ES-I3 (cell line): ENCODE measurements around the gene IL5RA.

ENCODE experiments used
- H3K36me3 ChIP-seq: 2 replicates; pipeline ENCODE4 v1.6.1; 2013; ENCODE audit warnings: mild to moderate bottlenecking, low read length, control low read depth, moderate library complexity; ENCODE audit not compliant: insufficient read depth
- H3K4me1 ChIP-seq: 2 replicates; pipeline ENCODE4 v1.6.1; 2013; ENCODE audit warnings: mild to moderate bottlenecking, control low read depth, low read length; ENCODE audit not compliant: insufficient read depth
- H3K9ac ChIP-seq: 2 replicates; pipeline ENCODE4 v1.6.1; 2013; ENCODE audit warnings: low read depth, mild to moderate bottlenecking, low read length, moderate library complexity
- H3K9me3 ChIP-seq: 2 replicates; pipeline ENCODE4 v1.6.1; 2013; ENCODE audit warnings: mild to moderate bottlenecking, low read length, moderate library complexity; ENCODE audit not compliant: control insufficient read depth, insufficient read depth

The IL5RA gene

DNA sequence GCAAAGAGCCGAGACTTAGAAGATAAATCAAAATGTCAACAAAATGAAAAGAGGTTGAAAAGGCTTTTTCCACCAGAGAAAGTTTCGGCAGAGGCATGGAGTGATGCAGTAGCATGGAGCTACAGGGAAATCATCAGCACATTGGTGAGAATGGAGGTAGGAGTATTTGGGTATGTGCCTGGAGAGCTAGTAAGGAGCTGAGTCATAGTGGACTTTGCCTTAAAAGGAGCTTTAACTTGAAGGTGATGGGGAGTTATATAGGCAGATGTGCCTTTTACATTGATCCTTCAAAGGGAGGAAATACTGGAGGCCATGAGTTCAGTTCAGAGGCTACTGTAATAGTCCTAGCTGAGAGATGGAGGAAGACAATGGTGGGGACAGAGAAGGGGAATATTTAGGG lies 44.3 kb downstream of the IL5RA start:
- H3K9ac ChIP-seq: no peak overlapping the region
- no peaks in the 10 kb centered on the region for H3K36me3 ChIP-seq
- H3K4me1 ChIP-seq: no peaks in the 10 kb centered on the region
- no peaks in the 10 kb centered on the region for H3K9me3 ChIP-seq

DNA sequence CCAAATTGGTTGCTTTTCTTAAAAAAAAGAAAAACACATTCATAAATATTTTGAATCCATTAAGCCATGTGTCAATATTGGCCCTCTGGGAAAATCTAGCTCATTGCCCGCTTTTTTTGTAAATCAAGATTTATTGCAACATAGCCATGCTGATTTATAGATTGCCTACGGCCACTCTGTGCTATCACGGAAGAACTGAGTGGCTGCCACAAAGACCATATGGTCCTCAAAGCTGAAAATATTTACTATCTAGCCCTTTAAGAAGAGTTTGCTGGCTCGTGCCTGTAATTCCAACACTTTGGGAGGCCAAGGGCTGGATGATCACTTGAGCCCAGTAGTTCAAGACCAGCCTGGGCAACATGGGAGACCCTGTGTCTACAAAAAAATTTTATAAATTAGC lies 45.9 kb downstream of the IL5RA start:
- H3K9me3 ChIP-seq: no peaks in the 10 kb centered on the region
- no peaks in the 10 kb centered on the region for H3K36me3 ChIP-seq
- peaks cover 3% of the 10 kb centered on the region; the same call in 1 of the 2 replicates for H3K4me1 ChIP-seq
- H3K9ac ChIP-seq: no peak overlapping the region

- Histone ChIP-seq H3K9me3 (no peaks in the 10 kb centered on the region), H3K9ac (no peak overlapping the region), H3K36me3 (no peaks in the 10 kb centered on the region), H3K4me1 (peaks cover 3% of the 10 kb centered on the region; the same call in 1 of the 2 replicates)
Measured at GRCh38 chr3:3059645-3060044, 50.5 kb downstream of the IL5RA start.

GRCh38 chr3:3053974-3054373 lies 56.2 kb downstream of the IL5RA start:
- no peaks in the 10 kb centered on the region for H3K9me3 ChIP-seq
- no peak overlapping the region for H3K9ac ChIP-seq
- no peaks in the 10 kb centered on the region for H3K36me3 ChIP-seq
- peaks cover 6% of the 10 kb centered on the region for H3K4me1 ChIP-seq

DNA sequence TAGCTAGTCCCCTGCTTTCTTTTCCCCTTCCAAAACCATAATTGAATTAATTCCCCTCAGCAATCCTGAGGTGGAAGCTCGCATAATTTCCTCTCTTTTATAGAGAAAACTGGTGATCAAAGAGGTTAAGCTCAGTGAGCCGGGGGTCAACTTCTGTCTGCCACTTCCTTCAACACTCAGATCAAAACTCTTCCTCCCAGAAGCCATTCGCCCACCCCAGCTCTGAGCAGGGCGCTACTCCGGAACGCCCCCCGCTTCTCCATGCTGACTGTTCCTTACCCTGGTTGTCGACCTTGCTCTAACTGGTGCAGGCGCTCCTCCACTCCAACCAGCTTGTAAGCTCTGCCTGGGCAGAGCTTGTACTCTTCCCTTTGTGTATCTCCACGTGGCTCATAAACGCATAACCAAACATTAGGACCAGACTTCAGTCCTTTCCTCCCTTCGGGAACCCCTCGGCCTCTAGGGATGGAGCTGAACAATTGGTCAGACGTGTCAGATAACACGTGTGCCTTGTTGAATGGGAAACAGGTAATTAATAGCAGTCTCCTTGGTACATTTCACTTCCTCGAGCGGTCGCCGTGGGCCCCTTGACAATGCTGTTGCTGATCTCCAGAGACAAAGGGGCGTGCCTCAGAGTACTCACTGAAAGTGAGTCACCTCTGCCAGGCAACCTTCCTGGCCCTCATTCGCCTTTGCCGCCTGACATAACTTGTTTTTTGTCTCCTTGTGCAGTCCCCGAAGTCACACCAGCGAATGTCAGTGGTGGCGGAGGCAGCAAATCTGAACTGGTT lies 71.8 kb downstream of the IL5RA start:
- Histone ChIP-seq H3K9me3 (no peaks in the 10 kb centered on the region; the same call in 1 of the 2 replicates), H3K4me1 (peaks cover 5% of the 10 kb centered on the region; the same call in 1 of the 2 replicates), H3K36me3 (no peaks in the 10 kb centered on the region), H3K9ac (no peak overlapping the region)

DNA sequence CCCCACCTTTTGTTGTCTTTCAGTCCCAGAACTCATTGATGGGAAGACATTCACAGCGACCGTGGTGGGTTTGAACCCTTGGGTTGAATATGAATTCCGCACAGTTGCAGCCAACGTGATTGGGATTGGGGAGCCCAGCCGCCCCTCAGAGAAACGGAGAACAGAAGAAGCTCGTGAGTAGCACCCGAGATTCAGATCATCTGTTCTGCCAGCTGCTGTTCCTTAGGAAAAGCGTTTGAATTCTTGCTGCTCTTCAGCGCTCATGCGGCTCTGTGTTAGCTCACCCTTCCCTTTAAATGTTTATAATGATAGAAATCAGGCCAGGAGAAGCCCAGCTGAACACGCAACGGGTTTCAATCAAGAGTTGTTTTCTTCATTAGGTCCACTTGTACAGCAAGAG lies 73.0 kb downstream of the IL5RA start:
- peaks cover 5% of the 10 kb centered on the region; the same call in 1 of the 2 replicates for H3K4me1 ChIP-seq
- no peaks in the 10 kb centered on the region for H3K9me3 ChIP-seq

GRCh38 chr3:3031326-3031725 lies 78.8 kb downstream of the IL5RA start:
- peaks cover 5% of the 10 kb centered on the region; the same call in 1 of the 2 replicates for H3K4me1 ChIP-seq
- no peak overlapping the region for H3K9ac ChIP-seq
- H3K9me3 ChIP-seq: no peaks in the 10 kb centered on the region
- H3K36me3 ChIP-seq: no peaks in the 10 kb centered on the region

More for the DNA sequence above, 73.0 kb downstream of the IL5RA start:
- Histone ChIP-seq H3K9ac (no peak overlapping the region), H3K36me3 (no peaks in the 10 kb centered on the region)

DNA sequence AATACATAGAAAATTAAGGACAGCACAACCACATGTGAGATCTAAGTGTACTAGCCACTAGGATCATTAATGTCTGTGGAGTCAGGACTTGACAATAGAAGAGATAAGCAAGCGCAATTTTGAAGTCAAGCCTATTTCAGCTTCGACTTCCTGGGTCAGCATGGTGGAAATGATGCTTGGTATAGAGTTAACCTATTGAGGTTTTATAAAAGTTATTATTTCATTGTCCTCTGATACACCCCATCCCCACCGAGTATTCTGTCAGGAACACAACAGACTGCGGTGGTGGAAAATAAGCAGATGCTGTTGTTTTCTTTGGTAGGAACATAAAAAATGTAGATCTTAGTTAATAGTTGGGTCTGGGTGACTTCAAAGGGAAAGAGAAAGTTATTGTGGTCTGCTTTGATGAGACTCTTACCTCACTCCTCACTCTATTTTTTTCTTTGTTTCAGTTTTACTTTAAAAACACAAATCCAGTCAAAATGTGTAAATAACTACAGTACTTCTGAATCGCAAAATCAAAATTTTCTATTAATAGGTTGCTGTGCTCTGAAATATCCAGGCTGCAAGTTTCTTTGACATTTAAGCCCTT lies 82.1 kb downstream of the IL5RA start:
- Histone ChIP-seq H3K4me1 (peaks cover 8% of the 10 kb centered on the region; the same call in 1 of the 2 replicates), H3K9me3 (no peaks in the 10 kb centered on the region), H3K9ac (no peak overlapping the region), H3K36me3 (no peaks in the 10 kb centered on the region)

DNA sequence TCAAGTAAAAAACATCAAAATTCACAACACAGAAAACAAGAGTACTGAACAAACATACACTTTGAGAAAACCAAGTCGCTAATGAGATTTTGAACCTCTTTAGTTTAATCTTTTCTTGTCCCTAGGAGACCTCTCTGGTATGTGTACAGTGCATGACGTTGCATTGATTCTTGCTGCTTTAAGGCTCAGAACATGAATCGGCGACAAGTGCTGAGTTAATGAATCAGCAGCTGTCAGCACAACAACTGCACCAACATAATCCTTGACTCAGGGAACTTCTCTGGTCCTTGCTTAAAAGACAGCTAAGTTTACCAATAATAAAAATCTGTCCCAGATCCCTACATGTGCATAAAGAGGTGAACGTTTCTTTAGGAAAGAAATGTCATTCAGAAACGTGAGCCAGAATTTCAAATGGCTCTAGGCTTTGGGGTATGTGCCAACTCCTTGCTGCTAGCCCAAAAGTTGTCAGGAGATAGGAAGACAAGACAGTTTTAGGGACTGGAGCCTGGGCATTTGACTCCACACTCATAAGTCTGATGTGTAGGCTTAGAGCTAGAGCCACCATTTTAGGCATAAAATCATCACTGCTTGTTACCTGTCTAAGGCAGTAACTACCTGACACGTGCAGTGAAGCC lies 86.9 kb downstream of the IL5RA start:
- H3K36me3 ChIP-seq: no peaks in the 10 kb centered on the region
- no peaks in the 10 kb centered on the region for H3K9me3 ChIP-seq
- H3K9ac ChIP-seq: no peak overlapping the region
- H3K4me1 ChIP-seq: peaks cover 12% of the 10 kb centered on the region; the same call in 1 of the 2 replicates

DNA sequence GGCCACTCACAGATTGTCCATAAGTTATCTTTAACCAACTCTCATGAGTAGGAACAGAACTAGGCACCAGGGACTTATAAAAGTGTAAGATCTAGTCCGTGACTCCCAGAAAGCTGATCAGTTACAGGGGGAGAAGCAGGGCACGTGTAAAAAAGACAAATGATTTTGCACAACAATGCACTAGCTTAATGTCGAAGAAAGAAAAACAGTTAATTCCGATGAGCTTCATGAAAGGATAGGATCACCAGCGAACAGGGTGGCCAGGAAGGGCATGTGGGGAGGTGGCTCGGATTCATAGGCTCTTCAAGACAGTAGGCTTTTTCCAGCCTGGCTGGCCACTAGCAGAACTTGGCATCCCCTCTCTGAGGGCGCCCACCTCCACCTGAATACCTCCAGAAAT lies 90.0 kb downstream of the IL5RA start:
- Histone ChIP-seq H3K9ac (no peak overlapping the region), H3K9me3 (no peaks in the 10 kb centered on the region), H3K4me1 (peaks cover 26% of the 10 kb centered on the region; the same call in 1 of the 2 replicates), H3K36me3 (no peaks in the 10 kb centered on the region)
